IMR-90 (cell line): ENCODE results near the gene HOTAIR. TPM values are rescaled to one million over a fixed set of nuclear protein-coding genes. Genes with fewer than 3 reads are reported as not detected.

Experiments used
- ATAC-seq: fragments of 200-7000 bp; cut with Tn5 transposase; 2 replicates; pipeline ENCODE4 v1.9.1; 2020; ENCODE audit warnings: low read depth, mild to moderate bottlenecking, moderate library complexity
- BruUV-seq: library from RNA; stranded (reverse); fragments of 400-500 nt; replicated peaks from 2 replicates; lab custom pipeline; 2021; lab: Mats Ljungman, UMichigan
- CTCF ChIA-PET: fragments of 300-600 bp; formaldehyde crosslinking; extraction: SDS; loops from one replicate; lab custom pipeline; 2021; ENCODE audit warnings: antibody characterized with exemption; lab: Yijun Ruan, JAX
- POLR2A ChIA-PET: fragments of 300-600 bp; sonication (Branson Sonifier 250); formaldehyde crosslinking; loops from one replicate; lab custom pipeline; 2022; ENCODE audit warnings: antibody characterized with exemption; ENCODE audit not compliant: unreplicated experiment; lab: Charles Lee
- DNase-seq: peaks from one replicate; pipeline ENCODE4 v3.0.0; 2013
- H2AFZ ChIP-seq: replicated peaks from 2 replicates; pipeline ENCODE3; 2013; ENCODE audit warnings: low read length, mild to moderate bottlenecking; ENCODE audit not compliant: poor library complexity
- H2AK5ac ChIP-seq: 2 replicates; pipeline ENCODE4 v1.6.1; 2013; ENCODE audit warnings: low read depth, low read length, inconsistent platforms
- H2AK9ac ChIP-seq: replicated peaks from 2 replicates; pipeline ENCODE3; 2013; ENCODE audit warnings: mild to moderate bottlenecking, low read depth, low read length, moderate library complexity; ENCODE audit not compliant: poor library complexity
- H2BK120ac ChIP-seq: 2 replicates; pipeline ENCODE4 v1.6.1; 2013; ENCODE audit warnings: low read depth, low read length, inconsistent platforms
- H2BK15ac ChIP-seq: 3 replicates; pipeline ENCODE4 v1.6.1; 2013; ENCODE audit warnings: low read depth, low read length, inconsistent platforms
- H2BK20ac ChIP-seq: 2 replicates; pipeline ENCODE4 v1.6.1; 2013; ENCODE audit warnings: low read depth, mild to moderate bottlenecking, inconsistent platforms, low read length, moderate library complexity
- H2BK5ac ChIP-seq: 2 replicates; pipeline ENCODE4 v1.6.1; 2013; ENCODE audit warnings: mild to moderate bottlenecking, low read depth, low read length, inconsistent platforms; ENCODE audit not compliant: poor library complexity, severe bottlenecking
- H3K14ac ChIP-seq: replicated peaks from 2 replicates; pipeline ENCODE4 v1.6.1; 2013; ENCODE audit warnings: low read depth, low read length, inconsistent platforms
- H3K18ac ChIP-seq: 2 replicates; pipeline ENCODE4 v1.6.1; 2013; ENCODE audit warnings: low read depth, low read length, control low read depth
- H3K23ac ChIP-seq: 2 replicates; pipeline ENCODE4 v1.6.1; 2013; ENCODE audit warnings: low read depth, low read length, inconsistent platforms
- H3K27ac ChIP-seq: 2 replicates; pipeline ENCODE4 v1.5.1; 2013; ENCODE audit warnings: mild to moderate bottlenecking, control low read depth, low read length; ENCODE audit not compliant: insufficient read depth
- H3K27me3 ChIP-seq: 2 replicates; pipeline ENCODE4 v1.6.1; 2013; ENCODE audit warnings: low read length; ENCODE audit not compliant: control insufficient read depth, insufficient read depth
- H3K36me3 ChIP-seq: 2 replicates; pipeline ENCODE4 v1.6.1; 2013; ENCODE audit warnings: low read length, mixed read lengths; ENCODE audit not compliant: control insufficient read depth, insufficient read depth
- H3K4ac ChIP-seq: 2 replicates; pipeline ENCODE4 v1.6.1; 2013; ENCODE audit warnings: low read depth, low read length, inconsistent platforms
- H3K4me1 ChIP-seq: 2 replicates; pipeline ENCODE4 v1.6.1; 2013; ENCODE audit warnings: low read length, mixed read lengths; ENCODE audit not compliant: control insufficient read depth, insufficient read depth
- H3K4me2 ChIP-seq: 2 replicates; pipeline ENCODE4 v1.6.1; 2013; ENCODE audit warnings: low read depth, mild to moderate bottlenecking, control low read depth, low read length, moderate library complexity
- H3K4me3 ChIP-seq: 2 replicates; pipeline ENCODE4 v1.5.1; 2013; ENCODE audit warnings: low read depth, mild to moderate bottlenecking, control low read depth, low read length, moderate library complexity; ENCODE audit not compliant: insufficient read depth
- H3K56ac ChIP-seq: 2 replicates; pipeline ENCODE4 v1.6.1; 2013; ENCODE audit warnings: low read length, inconsistent platforms; ENCODE audit not compliant: insufficient read depth; ENCODE audit errors: extremely low read depth
- H3K79me1 ChIP-seq, 2 experiments: 2 replicates each; pipeline ENCODE4 v1.6.1; 2013; ENCODE audit warnings: low read length in 2 of 2, inconsistent platforms in 1 of 2, low read depth in 1 of 2
- H3K9ac ChIP-seq: 2 replicates; pipeline ENCODE4 v1.6.1; 2013; ENCODE audit warnings: low read depth, low read length, control low read depth
- H3K9me1 ChIP-seq: 2 replicates; pipeline ENCODE4 v1.6.1; 2013; ENCODE audit warnings: low read length, inconsistent platforms; ENCODE audit not compliant: insufficient read depth
- H3K9me3 ChIP-seq: 2 replicates; pipeline ENCODE4 v1.6.1; 2013; ENCODE audit warnings: low read length; ENCODE audit not compliant: control insufficient read depth, insufficient read depth
- H4K20me1 ChIP-seq: 2 replicates; pipeline ENCODE4 v1.6.1; 2013; ENCODE audit warnings: low read length, inconsistent platforms; ENCODE audit not compliant: insufficient read depth
- H4K5ac ChIP-seq: 2 replicates; pipeline ENCODE4 v1.6.1; 2013; ENCODE audit warnings: mild to moderate bottlenecking, low read depth, low read length, control low read depth
- H4K8ac ChIP-seq, 2 experiments: 2 replicates each; pipeline ENCODE4 v1.6.1; 2013; ENCODE audit warnings: low read depth in 2 of 2, low read length in 2 of 2, control low read depth in 1 of 2, inconsistent platforms in 1 of 2
- H4K91ac ChIP-seq: 2 replicates; pipeline ENCODE4 v1.6.1; 2013; ENCODE audit warnings: low read depth, low read length, inconsistent platforms; ENCODE audit not compliant: insufficient read depth
- BHLHE40 ChIP-seq: fragments of 150-350 bp; IDR thresholded peaks from 2 replicates; pipeline ENCODE4 v1.6.1; 2016; ENCODE audit warnings: mild to moderate bottlenecking, low read depth, low read length
- CEBPB ChIP-seq: IDR thresholded peaks from 2 replicates; pipeline ENCODE4 v1.6.1; 2012; ENCODE audit warnings: low read depth, low read length, improper control_type of control experiment
- CHD1 ChIP-seq: IDR thresholded peaks from 2 replicates; pipeline ENCODE4 v1.6.1; 2012; ENCODE audit warnings: low read depth, low read length, improper control_type of control experiment
- FOS ChIP-seq: fragments of 150-350 bp; IDR thresholded peaks from 2 replicates; pipeline ENCODE4 v1.6.1; 2016; ENCODE audit warnings: low read depth, low read length
- MAFK ChIP-seq: IDR thresholded peaks from 2 replicates; pipeline ENCODE4 v1.6.1; 2012; ENCODE audit warnings: low read depth, low read length, improper control_type of control experiment
- MAZ ChIP-seq: IDR thresholded peaks from 2 replicates; pipeline ENCODE4 v1.6.1; 2012; ENCODE audit warnings: low read depth, mild to moderate bottlenecking, low read length, improper control_type of control experiment, moderate library complexity, borderline replicate concordance
- NFE2L2 ChIP-seq: fragments of 150-350 bp; IDR thresholded peaks from 2 replicates; pipeline ENCODE4 v1.6.1; 2016; ENCODE audit warnings: low read depth, mild to moderate bottlenecking, low read length
- POLR2A ChIP-seq: IDR thresholded peaks from 2 replicates; pipeline ENCODE4 v1.6.1; 2012; ENCODE audit warnings: mild to moderate bottlenecking, low read depth, low read length
- RAD21 ChIP-seq: IDR thresholded peaks from 2 replicates; pipeline ENCODE4 v1.6.1; 2012; ENCODE audit warnings: low read length, improper control_type of control experiment
- RCOR1 ChIP-seq: IDR thresholded peaks from 2 replicates; pipeline ENCODE4 v1.6.1; 2012; ENCODE audit warnings: mild to moderate bottlenecking, low read length, improper control_type of control experiment; ENCODE audit not compliant: insufficient replicate concordance
- RFX5 ChIP-seq: IDR thresholded peaks from 2 replicates; pipeline ENCODE4 v1.8.0; 2012; ENCODE audit warnings: low read depth, mild to moderate bottlenecking, low read length, moderate library complexity
- SMC3 ChIP-seq: fragments of 150-350 bp; IDR thresholded peaks from 2 replicates; pipeline ENCODE4 v1.6.1; 2016; ENCODE audit warnings: low read depth, mild to moderate bottlenecking, antibody characterized with exemption, low read length, moderate library complexity
- WGBS, 2 experiments: methylation state at CpG; one replicate each; pipeline versions ENCODE4 v1.1.5 to v1.1.7; 2013; ENCODE audit warnings: missing lambda C conversion rate in 2 of 2; ENCODE audit not compliant: insufficient read length in 1 of 2; ENCODE audit errors: extremely low coverage in 2 of 2; 5-methylcytosine and 5-hydroxymethylcytosine counted together
- dilution Hi-C: fragments of 300-500 bp; cut with HindIII; formaldehyde crosslinking; loops from one replicate; pipeline ENCODE4 v1.14.3; 2018; ENCODE audit warnings: low sequenced_read_pairs; ENCODE audit not compliant: unreplicated experiment
- in situ Hi-C: fragments of 300-500 bp; cut with MboI; formaldehyde crosslinking; loops from 3 replicates; pipeline ENCODE4 v1.14.3; 2019; ENCODE audit warnings: low sequenced_read_pairs, inconsistent platforms, mixed read lengths
- intact Hi-C: fragments of 100-400 bp; cut with micrococcal nuclease; formaldehyde crosslinking; loops from 2 replicates; pipeline ENCODE4 v1.10.0; 2022
- polyA plus RNA-seq, 3 experiments: library from polyadenylated mRNA; depleted of rRNA; stranded (reverse); fragments of >200 nt; gene quantifications; 2 replicates each; pipeline ENCODE4 v1.2.3, GENCODE V29; 2012; ENCODE audit warnings: low replicate concordance in 1 of 3
- total RNA-seq: library from RNA; depleted of rRNA; stranded (reverse); fragments of >200 nt; gene quantifications from 2 replicates; pipeline ENCODE4 v1.2.3, GENCODE V29; 2012
- TF ChIP-seq, protein P1 (sequence below): fragments of 150-350 bp; IDR thresholded peaks from 2 replicates; pipeline ENCODE4 v1.6.1; 2016; ENCODE audit warnings: low read depth, mild to moderate bottlenecking, low read length, moderate library complexity, borderline replicate concordance
- TF ChIP-seq, protein P2 (sequence below): conservative IDR thresholded peaks from 2 replicates; pipeline ENCODE4 v1.5.1; 2012; ENCODE audit warnings: mild to moderate bottlenecking, low read depth, low read length, improper control_type of control experiment
- TF ChIP-seq, protein P3 (sequence below): fragments of 150-350 bp; IDR thresholded peaks from 2 replicates; pipeline ENCODE4 v1.6.1; 2017; ENCODE audit warnings: mild to moderate bottlenecking, antibody characterized with exemption, low read length, low read depth

The HOTAIR gene
- total and polyA plus RNA-seq, 2 of the 4 experiments (the other 2 are of a cell fraction), result not detected

DNA sequence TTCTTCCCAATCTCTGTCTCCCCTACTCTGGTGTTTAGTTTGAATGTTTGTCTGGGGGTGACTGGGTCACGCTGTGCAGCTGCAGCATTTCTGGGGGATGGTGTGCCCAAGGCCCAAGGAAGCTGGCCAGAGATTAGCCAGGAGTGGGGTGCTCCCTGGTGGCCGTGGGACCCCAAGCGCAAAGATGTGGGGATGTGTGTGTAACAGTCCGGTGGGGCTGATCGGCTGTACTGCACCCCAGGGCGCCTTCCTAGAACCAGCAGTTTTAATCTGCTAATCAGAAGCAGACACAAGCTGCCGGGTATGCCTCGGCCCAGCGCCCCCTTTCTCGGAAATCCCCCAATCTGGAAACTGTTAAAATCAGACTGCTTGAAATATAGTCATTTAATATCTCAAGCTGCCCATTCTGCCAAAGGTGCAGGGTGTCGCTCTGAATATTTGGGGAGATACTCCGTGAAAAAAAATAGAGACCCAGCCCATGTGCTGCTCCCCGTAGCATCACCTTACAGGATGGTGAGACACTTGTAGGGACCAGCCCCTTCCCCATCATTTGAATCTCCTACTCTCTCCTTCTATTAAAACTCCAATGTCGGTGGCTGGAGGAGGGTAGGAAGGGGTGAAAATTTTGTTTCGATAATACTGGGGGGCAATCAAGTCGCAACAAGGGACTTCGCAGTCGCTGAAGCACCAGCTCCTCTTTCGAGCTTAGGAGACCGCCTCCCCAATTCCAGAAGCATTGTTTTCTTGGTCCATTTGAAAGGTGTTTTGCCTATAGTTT, 29.5 kb upstream of the HOTAIR start:
- no TSS peak for BruUV-seq
- H2AK9ac ChIP-seq, result no peak overlapping the region
- DNase-seq (no peak), ATAC-seq (no peak)
- H4K91ac ChIP-seq, result no peak overlapping the region
- H2BK5ac ChIP-seq, result no peak overlapping the region
- no CpG with 5 or more reads among the region's 20 CpGs for WGBS, 2 experiments
- H3K56ac ChIP-seq, result no peak overlapping the region
- peaks cover 90% of the 10 kb centered on the region for H3K27me3 ChIP-seq
- CTCF ChIA-PET, result interaction anchor here (0.6 to 0.9 kb wide), 2 partner anchors 14 to 317 kb away, joined by 3 to 4 read pairs; no protein-coding TSS in a partner anchor
- POLR2A ChIA-PET, result no interaction called here
- H3K4me2 ChIP-seq, result no peak overlapping the region
- H4K8ac ChIP-seq, result no peak overlapping the region
- no peak overlapping the region for H2BK120ac ChIP-seq
- no peaks in the 10 kb centered on the region for H4K20me1 ChIP-seq
- dilution Hi-C loops (no loop called here), in situ Hi-C loops (no loop called here), intact Hi-C loops (loop anchor here (10.0 kb wide), 1 partner anchor 299 kb away; no protein-coding TSS in a partner anchor)
- H3K79me1 ChIP-seq, result no peaks in the 10 kb centered on the region
- H3K36me3 ChIP-seq, result no peaks in the 10 kb centered on the region
- no peak overlapping the region for H3K4me3 ChIP-seq
- H3K9me3 ChIP-seq, result peaks cover 2% of the 10 kb centered on the region; the same call in 1 of the 2 replicates
- no peak overlapping the region for H2AK5ac ChIP-seq
- H2BK20ac ChIP-seq, result no peak overlapping the region
- H3K4ac ChIP-seq, result no peak overlapping the region
- H4K5ac ChIP-seq, result no peak overlapping the region
- H3K23ac ChIP-seq, result no peak overlapping the region
- H3K27ac ChIP-seq, result no peak overlapping the region
- H3K9me1 ChIP-seq, result no peaks in the 10 kb centered on the region
- no peak overlapping the region for H2AFZ ChIP-seq
- H3K9ac ChIP-seq, result no peak overlapping the region
- H3K14ac ChIP-seq, result no peak overlapping the region
- TF ChIP-seq BHLHE40 (no peak), CHD1 (no peak), POLR2A (no peak), RCOR1 (no peak), NFE2L2 (no peak), CEBPB (no peak), FOS (no peak), SMC3 (no peak), RAD21 (no peak), RFX5 (no peak), MAZ (no peak), MAFK (no peak)
- TF ChIP-seq, protein P1, sequence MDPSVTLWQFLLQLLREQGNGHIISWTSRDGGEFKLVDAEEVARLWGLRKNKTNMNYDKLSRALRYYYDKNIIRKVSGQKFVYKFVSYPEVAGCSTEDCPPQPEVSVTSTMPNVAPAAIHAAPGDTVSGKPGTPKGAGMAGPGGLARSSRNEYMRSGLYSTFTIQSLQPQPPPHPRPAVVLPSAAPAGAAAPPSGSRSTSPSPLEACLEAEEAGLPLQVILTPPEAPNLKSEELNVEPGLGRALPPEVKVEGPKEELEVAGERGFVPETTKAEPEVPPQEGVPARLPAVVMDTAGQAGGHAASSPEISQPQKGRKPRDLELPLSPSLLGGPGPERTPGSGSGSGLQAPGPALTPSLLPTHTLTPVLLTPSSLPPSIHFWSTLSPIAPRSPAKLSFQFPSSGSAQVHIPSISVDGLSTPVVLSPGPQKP, result no peak
- TF ChIP-seq, protein P2, sequence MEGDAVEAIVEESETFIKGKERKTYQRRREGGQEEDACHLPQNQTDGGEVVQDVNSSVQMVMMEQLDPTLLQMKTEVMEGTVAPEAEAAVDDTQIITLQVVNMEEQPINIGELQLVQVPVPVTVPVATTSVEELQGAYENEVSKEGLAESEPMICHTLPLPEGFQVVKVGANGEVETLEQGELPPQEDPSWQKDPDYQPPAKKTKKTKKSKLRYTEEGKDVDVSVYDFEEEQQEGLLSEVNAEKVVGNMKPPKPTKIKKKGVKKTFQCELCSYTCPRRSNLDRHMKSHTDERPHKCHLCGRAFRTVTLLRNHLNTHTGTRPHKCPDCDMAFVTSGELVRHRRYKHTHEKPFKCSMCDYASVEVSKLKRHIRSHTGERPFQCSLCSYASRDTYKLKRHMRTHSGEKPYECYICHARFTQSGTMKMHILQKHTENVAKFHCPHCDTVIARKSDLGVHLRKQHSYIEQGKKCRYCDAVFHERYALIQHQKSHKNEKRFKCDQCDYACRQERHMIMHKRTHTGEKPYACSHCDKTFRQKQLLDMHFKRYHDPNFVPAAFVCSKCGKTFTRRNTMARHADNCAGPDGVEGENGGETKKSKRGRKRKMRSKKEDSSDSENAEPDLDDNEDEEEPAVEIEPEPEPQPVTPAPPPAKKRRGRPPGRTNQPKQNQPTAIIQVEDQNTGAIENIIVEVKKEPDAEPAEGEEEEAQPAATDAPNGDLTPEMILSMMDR, result no peak
- TF ChIP-seq, protein P3, sequence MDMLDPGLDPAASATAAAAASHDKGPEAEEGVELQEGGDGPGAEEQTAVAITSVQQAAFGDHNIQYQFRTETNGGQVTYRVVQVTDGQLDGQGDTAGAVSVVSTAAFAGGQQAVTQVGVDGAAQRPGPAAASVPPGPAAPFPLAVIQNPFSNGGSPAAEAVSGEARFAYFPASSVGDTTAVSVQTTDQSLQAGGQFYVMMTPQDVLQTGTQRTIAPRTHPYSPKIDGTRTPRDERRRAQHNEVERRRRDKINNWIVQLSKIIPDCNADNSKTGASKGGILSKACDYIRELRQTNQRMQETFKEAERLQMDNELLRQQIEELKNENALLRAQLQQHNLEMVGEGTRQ, result no peak
- no peak overlapping the region for H3K18ac ChIP-seq
- no peaks in the 10 kb centered on the region for H3K4me1 ChIP-seq
- no peak overlapping the region for H2BK15ac ChIP-seq
